AG09309 (cell line): Measurements from ENCODE around the gene TMEM184A.

Source experiments
- DNase-seq: peaks from one replicate; pipeline ENCODE4 v3.0.0-alpha.2; 2010; ENCODE audit warnings: low read depth
- H3K4me3 ChIP-seq: 2 replicates; pipeline ENCODE4 v1.5.1; 2011; ENCODE audit warnings: mild to moderate bottlenecking, low read depth, low read length, moderate library complexity; ENCODE audit not compliant: control insufficient read depth
- TF ChIP-seq, protein P1 (sequence below): IDR thresholded peaks from 2 replicates; pipeline ENCODE4 v1.5.1; 2011; ENCODE audit warnings: mild to moderate bottlenecking, low read depth, low read length, inconsistent platforms; ENCODE audit not compliant: insufficient read depth, control insufficient read depth; ENCODE audit errors: missing control alignments

Gene TMEM184A

DNA sequence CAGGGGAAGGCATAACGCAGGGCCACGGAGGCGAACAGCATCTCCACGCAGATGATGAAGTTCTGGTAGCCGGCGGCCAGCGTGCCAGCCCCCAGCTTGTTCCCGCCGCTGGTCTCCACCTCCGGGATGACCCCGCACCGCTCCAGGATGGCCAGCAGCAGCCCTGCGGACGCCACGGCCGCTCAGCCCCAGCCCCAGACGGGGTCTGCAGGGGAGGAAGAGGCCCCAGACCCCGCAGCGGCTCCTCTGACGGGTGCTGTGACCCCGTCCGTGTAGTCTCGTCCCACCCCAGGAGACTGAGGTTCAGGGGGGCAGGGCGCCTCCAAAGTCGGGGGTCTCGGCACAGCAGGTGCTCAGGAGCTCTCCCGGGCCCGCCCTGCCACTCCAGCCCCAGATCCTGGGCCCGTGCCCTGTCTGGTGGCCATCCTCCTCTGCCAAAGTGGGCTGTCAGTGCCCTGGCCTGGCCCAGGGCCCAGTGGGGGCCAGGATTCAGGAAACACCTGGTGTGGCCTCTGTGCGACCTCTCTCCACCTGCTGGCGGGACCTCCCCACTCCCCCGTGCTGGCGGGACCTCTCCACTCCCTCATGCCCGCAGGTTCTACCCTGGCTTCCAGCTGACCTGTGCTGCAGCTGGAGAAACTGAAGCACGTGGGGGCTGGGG lies 8.1 kb downstream of the TMEM184A start:
- no peak for DNase-seq
- H3K4me3 ChIP-seq, result no peak overlapping the region
- TF ChIP-seq, protein P1, sequence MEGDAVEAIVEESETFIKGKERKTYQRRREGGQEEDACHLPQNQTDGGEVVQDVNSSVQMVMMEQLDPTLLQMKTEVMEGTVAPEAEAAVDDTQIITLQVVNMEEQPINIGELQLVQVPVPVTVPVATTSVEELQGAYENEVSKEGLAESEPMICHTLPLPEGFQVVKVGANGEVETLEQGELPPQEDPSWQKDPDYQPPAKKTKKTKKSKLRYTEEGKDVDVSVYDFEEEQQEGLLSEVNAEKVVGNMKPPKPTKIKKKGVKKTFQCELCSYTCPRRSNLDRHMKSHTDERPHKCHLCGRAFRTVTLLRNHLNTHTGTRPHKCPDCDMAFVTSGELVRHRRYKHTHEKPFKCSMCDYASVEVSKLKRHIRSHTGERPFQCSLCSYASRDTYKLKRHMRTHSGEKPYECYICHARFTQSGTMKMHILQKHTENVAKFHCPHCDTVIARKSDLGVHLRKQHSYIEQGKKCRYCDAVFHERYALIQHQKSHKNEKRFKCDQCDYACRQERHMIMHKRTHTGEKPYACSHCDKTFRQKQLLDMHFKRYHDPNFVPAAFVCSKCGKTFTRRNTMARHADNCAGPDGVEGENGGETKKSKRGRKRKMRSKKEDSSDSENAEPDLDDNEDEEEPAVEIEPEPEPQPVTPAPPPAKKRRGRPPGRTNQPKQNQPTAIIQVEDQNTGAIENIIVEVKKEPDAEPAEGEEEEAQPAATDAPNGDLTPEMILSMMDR, result no peak

DNA sequence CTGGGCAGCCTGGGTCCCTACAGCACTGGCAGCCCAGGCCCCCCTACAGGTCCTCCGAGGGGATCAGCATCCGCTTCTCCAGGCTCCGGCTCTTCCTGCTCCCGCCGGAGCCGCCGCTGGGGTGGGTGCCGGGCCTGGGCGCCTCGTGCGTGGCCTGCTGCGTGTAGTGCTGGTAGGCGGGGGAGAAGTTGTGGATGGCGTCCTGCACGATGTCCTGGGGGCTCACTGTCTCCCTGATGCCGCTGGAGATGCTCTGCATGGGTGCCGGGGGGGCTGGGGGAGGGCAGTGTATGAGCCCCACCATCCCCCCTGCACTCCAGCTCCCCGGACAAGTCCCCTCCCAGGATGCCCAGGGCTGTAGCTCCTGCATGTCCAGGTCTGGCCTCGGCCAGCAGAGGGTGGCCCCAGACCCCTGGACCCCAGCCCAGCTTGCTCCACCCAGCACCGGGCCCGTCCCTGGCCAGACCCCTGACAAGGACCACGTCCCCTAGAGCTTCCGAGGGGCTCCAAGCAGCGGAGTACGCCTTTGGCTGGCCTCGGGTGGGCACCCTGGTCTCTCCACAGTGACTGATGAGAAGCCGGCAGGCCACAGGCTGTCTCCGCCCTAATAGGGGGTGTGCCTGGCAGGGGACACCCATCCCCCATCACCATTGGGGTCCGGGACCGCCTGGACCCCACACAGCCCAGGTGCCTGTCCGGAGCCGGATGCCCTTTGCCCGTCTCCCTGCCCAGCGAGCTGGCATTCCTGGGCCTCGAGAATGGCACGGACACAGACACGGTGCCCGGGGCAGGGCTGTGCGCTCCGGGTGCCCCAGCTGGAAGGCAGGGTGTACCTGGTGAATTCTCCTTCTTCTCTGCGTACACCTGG lies 8.9 kb downstream of the TMEM184A start:
- DNase-seq, result no peak
- no peak overlapping the region for H3K4me3 ChIP-seq
- TF ChIP-seq, protein P1, result no peak

DNA sequence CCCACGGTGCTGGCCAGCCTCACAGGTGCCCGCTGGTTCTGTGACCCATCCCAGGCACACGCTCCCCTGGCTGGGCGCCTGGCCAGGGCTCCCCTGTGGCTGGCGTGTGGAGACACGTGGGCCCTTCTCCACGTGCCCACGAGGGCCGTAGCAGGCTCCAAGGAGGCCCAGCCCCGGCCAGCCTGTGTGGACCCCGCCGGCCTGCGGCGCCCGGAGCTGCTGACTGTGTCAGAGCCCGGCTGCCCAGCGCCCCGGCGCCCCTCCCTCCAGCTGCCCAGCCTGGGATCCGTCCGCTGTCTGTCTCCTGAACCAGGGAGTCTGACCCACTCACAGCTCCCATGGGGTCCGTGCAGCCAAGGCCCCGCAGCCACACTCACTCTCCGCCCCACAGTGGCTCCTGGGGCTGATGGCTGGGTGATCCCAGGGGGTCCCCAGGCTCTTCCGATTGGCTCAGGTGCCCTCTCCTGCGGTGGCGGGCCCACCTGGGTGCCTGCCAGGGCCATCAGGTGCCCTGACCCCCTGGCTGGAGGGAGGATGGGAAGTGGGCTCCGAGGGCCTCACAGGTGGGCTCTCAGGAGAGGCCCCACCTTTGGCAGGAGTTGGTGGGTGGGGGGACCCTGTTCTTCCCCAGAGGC lies 9.6 kb downstream of the TMEM184A start:
- no peak overlapping the region for H3K4me3 ChIP-seq
- TF ChIP-seq, protein P1, result no peak
- no peak for DNase-seq

DNA sequence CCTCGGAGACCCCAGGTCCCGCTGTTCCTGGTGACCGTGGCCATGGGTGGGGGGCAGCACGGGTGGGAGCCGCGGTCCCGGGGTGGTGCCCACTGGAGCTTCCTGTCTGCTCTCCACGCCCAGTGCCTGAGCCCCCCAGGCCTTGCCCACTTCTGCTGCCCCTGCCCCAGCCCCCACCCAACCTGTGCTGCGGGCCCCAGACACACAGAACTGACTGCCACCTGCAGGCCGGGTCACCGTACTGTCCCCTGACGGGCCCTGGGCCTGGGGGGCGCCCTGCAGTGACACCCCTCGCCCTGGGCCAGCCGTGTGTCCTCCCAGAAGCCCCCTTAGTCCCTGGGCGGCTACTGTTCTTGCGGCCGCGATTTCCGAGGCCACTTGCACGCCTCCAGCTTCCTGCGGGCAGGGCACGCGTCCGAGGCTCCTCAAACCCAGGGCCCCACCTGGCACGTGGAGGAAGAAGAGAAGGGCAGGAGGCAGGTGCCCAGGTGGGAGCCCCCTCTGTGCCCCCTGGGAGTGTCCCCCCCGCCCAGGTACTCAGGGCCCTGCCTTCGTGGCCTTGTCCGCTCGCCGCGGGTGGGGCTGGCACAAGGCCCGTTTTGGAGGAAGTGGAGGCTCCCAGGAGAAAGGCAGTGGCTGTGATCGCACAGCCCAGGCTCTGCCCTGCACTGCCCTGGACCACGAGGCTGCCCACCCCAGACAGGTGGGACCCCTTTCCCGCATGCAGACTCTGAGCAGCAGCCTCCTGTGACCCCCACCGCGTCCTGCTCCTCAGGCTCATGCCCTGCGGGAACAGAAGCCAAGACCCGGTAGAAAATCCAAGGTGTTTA lies 10.4 kb downstream of the TMEM184A start:
- DNase-seq, result no peak
- TF ChIP-seq, protein P1, result no peak

DNA sequence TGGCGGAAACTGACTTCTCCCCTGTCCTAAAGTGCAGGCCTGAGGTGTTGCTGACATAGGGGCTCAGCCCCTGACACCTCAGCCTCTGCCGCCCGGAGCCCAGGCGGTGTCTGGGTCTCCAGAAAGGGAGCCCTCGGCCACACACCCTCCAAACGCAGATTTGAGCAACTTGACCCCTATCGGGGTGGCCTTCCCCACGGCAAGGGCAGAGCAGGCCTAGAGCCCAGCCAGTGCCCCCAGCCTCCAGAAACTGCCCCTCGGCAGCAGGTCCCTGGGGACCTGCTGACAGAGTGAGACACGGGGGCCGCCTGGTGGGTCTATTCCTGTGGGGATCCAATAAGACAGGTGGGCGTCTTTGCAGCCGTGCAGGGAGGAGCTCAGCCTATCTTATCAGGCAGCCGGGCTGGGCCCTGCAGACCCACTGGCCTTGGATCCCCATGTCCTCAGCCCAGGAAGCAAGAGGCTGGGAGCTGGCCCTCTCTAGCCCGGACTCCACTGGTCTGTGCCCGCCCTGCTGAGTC lies 11.0 kb downstream of the TMEM184A start:
- TF ChIP-seq, protein P1, result no peak
- no peak overlapping the region for H3K4me3 ChIP-seq
- DNase-seq, result no peak

More for the DNA sequence above, 10.4 kb downstream of the TMEM184A start:
- no peak overlapping the region for H3K4me3 ChIP-seq
